WI38 (cell line): Measurements from ENCODE around the gene PASK.

ENCODE experiments used
- H3K4me3 ChIP-seq: 2 replicates; pipeline ENCODE4 v1.5.1; 2011; ENCODE audit warnings: low read depth, mild to moderate bottlenecking, control low read depth, low read length
- TF ChIP-seq, protein P1 (sequence below): IDR thresholded peaks from 2 replicates; pipeline ENCODE4 v1.5.1; 2012; ENCODE audit warnings: low read depth, mild to moderate bottlenecking, control low read depth, low read length

PASK gene

DNA sequence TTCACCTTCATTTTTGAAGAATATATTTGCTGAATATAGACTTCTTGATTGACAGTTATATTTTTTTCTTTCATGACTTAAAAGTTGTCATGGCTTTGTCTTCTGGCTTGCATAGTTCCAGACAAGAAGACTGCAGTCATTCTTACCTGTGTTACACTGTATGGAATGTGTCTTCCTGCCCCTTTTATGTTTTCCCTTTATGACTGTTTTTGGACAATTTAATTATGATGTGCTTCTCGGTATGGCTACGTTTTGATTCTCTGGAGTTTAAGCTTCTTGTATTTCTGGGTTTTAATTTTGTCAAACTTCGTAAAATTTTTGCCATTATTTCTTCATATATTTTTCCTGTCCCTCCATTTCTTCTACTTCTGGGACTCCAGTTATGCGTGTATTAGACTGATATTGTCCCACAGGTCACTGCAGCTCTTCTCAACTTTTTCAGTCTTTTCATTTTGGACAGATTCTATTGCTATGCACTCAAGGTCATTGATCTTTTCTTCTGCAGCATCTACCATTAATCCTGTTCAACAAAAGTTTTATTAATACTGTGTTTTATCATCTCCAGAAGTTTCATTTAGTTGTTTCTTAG lies 64.3 kb downstream of the PASK start:
- TF ChIP-seq, protein P1, sequence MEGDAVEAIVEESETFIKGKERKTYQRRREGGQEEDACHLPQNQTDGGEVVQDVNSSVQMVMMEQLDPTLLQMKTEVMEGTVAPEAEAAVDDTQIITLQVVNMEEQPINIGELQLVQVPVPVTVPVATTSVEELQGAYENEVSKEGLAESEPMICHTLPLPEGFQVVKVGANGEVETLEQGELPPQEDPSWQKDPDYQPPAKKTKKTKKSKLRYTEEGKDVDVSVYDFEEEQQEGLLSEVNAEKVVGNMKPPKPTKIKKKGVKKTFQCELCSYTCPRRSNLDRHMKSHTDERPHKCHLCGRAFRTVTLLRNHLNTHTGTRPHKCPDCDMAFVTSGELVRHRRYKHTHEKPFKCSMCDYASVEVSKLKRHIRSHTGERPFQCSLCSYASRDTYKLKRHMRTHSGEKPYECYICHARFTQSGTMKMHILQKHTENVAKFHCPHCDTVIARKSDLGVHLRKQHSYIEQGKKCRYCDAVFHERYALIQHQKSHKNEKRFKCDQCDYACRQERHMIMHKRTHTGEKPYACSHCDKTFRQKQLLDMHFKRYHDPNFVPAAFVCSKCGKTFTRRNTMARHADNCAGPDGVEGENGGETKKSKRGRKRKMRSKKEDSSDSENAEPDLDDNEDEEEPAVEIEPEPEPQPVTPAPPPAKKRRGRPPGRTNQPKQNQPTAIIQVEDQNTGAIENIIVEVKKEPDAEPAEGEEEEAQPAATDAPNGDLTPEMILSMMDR = no peak
- no peak overlapping the region for H3K4me3 ChIP-seq

GRCh38 chr2:241083091-241083415 lies 66.2 kb downstream of the PASK start:
- H3K4me3 ChIP-seq = no peak overlapping the region
- TF ChIP-seq, protein P1 = no peak

DNA sequence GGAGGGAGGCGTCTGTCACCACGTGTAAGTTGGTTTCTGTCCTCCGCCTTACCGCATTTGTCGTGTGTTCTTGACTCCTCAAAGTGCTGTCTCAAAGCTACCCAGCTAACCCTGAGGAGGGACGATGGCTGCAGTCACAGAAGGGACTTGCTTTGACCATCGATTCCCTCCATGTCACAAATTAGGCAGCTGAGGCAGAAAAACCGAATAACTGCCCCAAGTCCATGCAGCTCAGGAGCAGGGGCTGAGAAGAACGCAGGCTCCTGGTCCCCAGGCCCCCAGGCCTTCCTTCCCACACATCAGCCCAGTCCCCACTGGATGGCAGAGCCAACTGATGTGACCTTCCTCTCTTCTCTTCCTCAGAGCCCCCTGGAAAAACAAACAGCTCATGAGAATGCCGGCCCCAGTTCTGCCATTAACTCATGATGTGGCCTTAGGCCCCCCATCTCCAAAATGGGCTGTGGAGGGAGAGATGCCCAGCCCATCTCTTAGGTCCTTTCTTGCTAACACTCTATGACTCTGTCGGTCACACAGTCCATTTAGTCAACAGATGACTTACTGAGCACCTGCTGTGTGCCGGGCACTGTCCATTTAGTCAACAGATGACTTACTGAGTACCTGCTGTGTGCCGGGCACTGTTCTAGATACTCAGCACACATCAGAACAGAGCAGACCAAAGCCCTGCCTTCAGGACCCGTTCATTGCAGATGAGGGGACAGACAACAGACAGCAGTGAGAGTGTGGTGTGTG lies 66.8 kb downstream of the PASK start:
- TF ChIP-seq, protein P1 = no peak
- H3K4me3 ChIP-seq = no peak overlapping the region

GRCh38 chr2:241081643-241082340 lies 67.5 kb downstream of the PASK start:
- TF ChIP-seq, protein P1 = no peak

DNA sequence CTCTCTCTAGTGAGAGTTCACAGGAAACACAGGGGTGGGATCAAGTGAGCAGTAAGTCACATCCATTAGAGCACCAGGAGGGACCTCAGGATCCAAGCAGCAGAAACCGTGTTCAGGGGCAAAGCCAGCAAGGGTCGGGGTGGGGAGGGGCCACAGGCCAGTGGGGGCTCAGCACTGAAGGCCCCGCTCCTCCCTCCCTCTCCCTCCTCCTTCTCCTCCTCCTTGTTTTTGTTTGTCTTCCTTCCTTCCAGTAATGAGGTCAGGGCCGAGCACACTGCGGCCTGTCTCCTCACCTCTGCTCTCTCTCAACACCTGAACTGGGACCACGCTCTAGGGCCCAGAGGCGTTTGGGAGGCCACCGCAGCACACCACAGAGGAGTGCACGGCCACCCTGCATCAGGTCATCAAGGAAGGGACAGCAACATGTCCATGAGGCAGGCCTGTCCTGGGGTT lies 68.1 kb downstream of the PASK start:
- no peak overlapping the region for H3K4me3 ChIP-seq
- TF ChIP-seq, protein P1 = no peak

More at GRCh38 chr2:241081643-241082340, 67.5 kb downstream of the PASK start:
- no peak overlapping the region for H3K4me3 ChIP-seq

DNA sequence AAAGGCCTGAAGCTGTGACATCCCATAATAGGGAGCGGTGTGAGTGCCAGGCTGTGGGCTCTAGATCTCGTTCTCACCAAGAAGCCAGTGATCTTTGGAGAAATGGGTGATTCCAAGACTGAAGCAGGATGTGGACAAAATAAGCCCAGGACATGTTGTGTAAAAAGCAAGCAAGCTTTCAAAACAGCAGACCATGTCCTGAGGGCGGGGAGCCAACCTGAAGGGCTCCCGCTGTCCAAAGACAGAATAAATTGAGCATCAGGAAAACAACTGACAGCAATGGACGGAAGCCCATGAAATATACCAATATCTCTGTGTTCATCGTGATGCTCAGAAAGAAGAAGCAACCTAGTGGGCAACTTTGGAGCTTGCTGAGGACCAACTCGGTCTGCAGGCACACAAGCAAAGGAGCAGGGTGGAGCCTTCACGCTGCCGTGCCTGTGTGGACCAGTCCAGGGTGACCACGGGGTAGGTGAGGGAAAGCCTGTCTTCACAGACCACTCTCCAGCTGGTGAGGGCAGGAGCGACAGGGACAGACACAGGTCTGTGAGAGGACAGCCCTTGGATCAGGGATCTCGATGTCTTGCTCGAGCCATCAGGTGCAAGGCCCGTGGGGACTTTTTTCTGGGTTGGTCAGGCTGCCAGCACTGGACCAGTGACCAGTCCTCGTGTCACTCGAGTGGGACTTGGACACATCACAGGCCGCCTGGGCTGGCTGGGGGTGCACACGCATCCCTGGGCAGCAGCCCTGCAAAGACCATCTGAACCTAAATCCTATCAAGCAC lies 68.7 kb downstream of the PASK start:
- TF ChIP-seq, protein P1 = no peak
- H3K4me3 ChIP-seq = no peak overlapping the region
